Kidney epithelial cell (primary cell): Measurements from ENCODE around the gene SCLY. TPM values are rescaled to one million over a fixed set of nuclear protein-coding genes. Genes with fewer than 3 reads are reported as not detected.
A peak's percentile ranks its signal among the peaks of the same experiment; 100 is the strongest.

Source experiments
- DNase-seq: peaks from one replicate; pipeline ENCODE4 v3.0.0-alpha.2; 2010; ENCODE audit warnings: low read depth
- H3K27me3 ChIP-seq: 2 replicates; pipeline ENCODE4 v1.6.0; 2011; ENCODE audit warnings: low read length; ENCODE audit not compliant: control insufficient read depth, insufficient read depth
- H3K36me3 ChIP-seq: 2 replicates; pipeline ENCODE4 v1.5.1; 2011; ENCODE audit warnings: low read length; ENCODE audit not compliant: control insufficient read depth, insufficient read depth
- H3K4me3 ChIP-seq: 2 replicates; pipeline ENCODE4 v1.5.1; 2011; ENCODE audit warnings: low read depth, mild to moderate bottlenecking, control low read depth, low read length
- total RNA-seq: library from RNA; depleted of rRNA; stranded (reverse); fragments of >200 nt; gene quantifications from 2 replicates; pipeline ENCODE4 v1.2.3, GENCODE V29; 2015
- TF ChIP-seq, protein P1 (sequence below): IDR thresholded peaks from 2 replicates; pipeline ENCODE4 v1.5.1; 2011; ENCODE audit warnings: mild to moderate bottlenecking, moderate library complexity, low read length, control low read depth, inconsistent platforms; ENCODE audit not compliant: insufficient read depth, poor library complexity, severe bottlenecking

SCLY gene
- total RNA-seq, 1 donor from 2014 or later: 32.1 TPM

DNA sequence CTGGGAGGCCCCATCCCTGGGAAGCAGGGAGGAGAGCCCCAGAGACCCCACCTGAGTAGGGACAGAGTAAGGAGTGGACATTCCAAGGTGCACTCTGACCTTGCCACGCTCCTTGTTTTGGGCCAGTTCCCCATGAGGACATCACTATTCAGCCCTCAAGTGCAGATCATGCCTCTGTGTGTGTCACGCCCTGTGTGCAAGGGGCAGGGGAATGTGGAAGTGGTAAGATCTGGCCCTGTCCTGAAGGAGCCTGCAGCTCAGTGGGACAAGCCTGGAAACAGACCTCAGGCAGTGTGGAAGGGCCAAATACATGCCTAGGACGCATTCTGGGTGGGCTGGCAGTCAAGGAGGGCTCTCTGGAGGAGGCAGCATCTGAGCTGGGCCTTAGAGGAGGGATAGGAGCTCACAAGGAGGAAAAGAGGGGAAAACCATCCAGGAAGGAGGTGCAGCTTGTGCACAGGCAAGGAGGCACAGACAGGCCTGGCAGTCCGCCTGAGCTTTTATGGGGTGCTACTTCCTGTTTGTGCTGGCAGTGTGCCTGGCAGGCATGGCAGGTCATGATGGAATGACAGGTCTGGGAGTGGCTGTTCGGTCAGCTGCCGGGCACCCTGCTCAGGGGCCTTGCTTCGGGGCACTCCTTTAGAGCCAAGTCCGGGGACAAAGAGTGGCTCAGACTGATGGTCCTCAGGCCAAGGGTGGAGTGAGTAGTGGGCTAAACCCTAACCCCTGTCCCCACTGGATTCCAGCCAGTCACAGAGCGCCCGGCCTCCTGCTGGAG, 80.9 kb downstream of the SCLY start:
- no peak overlapping the region for H3K4me3 ChIP-seq
- no peaks in the 10 kb centered on the region for H3K27me3 ChIP-seq
- TF ChIP-seq, protein P1, sequence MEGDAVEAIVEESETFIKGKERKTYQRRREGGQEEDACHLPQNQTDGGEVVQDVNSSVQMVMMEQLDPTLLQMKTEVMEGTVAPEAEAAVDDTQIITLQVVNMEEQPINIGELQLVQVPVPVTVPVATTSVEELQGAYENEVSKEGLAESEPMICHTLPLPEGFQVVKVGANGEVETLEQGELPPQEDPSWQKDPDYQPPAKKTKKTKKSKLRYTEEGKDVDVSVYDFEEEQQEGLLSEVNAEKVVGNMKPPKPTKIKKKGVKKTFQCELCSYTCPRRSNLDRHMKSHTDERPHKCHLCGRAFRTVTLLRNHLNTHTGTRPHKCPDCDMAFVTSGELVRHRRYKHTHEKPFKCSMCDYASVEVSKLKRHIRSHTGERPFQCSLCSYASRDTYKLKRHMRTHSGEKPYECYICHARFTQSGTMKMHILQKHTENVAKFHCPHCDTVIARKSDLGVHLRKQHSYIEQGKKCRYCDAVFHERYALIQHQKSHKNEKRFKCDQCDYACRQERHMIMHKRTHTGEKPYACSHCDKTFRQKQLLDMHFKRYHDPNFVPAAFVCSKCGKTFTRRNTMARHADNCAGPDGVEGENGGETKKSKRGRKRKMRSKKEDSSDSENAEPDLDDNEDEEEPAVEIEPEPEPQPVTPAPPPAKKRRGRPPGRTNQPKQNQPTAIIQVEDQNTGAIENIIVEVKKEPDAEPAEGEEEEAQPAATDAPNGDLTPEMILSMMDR: no peak
- H3K36me3 ChIP-seq: no peaks in the 10 kb centered on the region
- DNase-seq: no peak

DNA sequence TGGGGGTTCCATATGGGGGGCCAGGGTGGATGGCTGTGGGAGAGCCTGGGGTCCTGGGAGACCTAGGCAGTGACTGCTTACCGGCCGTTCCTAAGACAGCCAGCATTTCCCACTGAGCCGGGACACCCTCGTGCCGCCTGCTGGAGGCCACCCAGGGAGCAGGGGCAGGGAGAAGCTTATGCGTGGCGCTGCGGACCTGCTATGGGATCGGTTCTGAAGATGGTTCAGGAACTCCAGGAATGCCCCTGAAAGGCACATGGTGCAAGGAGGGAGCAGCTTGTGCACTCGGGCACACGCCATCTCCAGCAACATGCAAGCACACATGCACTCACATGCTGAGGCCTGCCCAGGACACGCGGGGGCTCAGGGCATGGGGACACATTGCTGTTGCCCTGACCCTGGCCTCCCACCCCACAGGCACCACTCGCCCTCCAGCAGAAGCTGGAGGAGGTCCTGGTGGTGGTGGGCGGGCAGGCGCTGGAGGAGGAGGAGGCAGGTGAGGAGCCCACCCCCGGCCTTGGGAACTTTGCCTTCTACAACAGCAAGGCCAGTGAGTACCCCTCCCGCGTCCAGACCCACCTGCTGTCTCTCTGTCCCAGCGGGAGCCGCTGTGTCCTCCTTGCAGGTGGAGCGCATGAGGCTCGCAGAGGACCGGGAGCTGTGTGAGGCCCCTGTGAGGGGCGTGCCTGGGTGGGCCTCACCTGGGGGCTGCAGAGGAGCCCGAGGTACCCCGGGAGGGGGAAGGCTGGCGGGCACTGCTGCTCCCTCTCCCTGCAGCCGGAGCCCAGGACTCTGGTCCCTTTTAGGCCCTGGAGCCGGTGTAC, 81.8 kb downstream of the SCLY start:
- Histone ChIP-seq H3K4me3 (no peak overlapping the region), H3K27me3 (no peaks in the 10 kb centered on the region), H3K36me3 (no peaks in the 10 kb centered on the region)
- DNase-seq: no peak
- TF ChIP-seq, protein P1: no peak

DNA sequence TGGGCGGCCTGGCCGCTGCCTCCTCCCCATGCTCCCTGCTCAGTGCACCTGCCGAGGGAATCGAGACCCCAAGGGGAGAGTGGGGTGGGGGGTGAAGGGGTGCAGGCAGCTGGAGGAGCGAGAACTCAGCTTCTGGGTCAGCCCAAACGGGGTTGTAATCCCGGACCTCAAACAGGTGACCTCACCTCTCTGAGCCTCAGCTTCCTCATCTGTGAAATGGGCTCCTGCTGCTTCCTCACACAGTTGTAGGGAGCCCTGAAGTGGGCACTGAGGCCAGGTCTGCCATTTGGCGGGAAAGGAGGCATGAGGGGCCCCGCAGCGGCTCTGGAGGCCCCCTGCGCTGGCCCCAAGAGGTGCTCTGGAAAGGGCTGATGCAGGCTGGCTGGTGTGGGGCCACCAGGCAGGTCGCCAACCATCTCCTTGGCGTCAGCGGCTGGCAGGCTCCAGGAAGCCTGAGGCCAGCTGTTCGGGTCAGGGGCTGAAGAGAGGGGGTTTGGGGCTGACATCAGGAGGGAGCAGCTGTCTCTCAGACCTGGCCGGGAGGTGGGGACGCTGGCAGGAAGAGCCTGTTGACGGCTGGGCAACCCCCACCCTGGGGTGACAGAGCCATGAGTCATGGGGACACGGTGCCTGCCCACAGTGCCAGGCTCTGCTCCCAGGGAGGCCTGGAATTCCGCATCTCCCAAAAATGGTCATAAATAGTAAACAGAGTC, 82.6 kb downstream of the SCLY start:
- no peak overlapping the region for H3K4me3 ChIP-seq
- TF ChIP-seq, protein P1: no peak
- H3K27me3 ChIP-seq: no peaks in the 10 kb centered on the region
- DNase-seq: peak; percentile 75
- H3K36me3 ChIP-seq: no peaks in the 10 kb centered on the region

DNA sequence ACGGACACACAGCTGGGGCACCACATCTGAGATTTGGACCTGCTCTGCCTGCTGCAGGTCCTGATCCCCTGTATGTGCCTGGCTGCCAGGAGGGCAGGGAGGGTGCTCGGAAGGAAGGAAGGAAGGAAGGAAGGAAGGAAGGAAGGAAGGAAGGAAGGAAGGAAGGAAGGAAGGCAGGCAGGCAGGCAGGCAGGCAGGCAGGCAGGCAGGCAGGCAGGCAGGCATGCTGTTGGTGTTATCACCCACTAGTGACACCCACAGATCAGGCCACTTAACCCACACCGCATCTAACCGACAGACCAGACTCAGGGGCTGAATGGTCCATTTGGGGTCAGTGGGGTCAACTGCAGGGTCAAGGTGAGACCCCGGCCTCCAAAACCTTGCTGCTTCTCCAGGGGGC, 83.5 kb downstream of the SCLY start:
- TF ChIP-seq, protein P1: no peak
- Histone ChIP-seq H3K4me3 (no peak overlapping the region), H3K36me3 (no peaks in the 10 kb centered on the region), H3K27me3 (no peaks in the 10 kb centered on the region)
- no peak for DNase-seq

DNA sequence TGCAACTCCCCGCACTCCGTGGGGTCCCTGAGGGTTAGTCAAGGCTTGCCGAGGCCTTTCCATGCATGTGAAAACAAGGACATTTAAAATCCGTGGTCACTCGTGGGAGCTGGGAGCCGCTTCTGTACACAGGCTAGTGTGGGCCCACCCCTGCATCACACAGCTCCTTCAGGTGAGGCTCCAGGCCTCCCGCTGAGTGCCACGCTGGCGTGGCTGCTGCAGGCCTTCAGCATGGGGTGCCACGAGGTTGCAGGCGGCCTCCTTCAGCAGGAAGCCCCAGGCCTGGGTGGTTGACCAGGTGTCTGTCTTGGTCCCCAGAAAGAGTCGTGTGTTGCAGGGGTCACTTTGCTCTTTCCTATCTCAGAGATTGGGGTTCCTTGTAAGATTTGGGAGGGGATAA, 84.2 kb downstream of the SCLY start:
- TF ChIP-seq, protein P1: no peak
- Histone ChIP-seq H3K27me3 (no peaks in the 10 kb centered on the region), H3K36me3 (no peaks in the 10 kb centered on the region), H3K4me3 (no peak overlapping the region)
- no peak for DNase-seq
